NCI-H69 (cell line): Measurements from ENCODE around the gene SYNE2.
A peak's percentile ranks its signal among the peaks of the same experiment; 100 is the strongest.
"Not testable (repeated sequence)": the region's sequence is repeated elsewhere in the genome, so short reads cannot be mapped to it uniquely, and the experiment has no call there.

Experiments used
- DNase-seq: peaks from one replicate; lab custom pipeline; 2025; lab: John Stamatoyannopoulos, UW

The SYNE2 gene

DNA sequence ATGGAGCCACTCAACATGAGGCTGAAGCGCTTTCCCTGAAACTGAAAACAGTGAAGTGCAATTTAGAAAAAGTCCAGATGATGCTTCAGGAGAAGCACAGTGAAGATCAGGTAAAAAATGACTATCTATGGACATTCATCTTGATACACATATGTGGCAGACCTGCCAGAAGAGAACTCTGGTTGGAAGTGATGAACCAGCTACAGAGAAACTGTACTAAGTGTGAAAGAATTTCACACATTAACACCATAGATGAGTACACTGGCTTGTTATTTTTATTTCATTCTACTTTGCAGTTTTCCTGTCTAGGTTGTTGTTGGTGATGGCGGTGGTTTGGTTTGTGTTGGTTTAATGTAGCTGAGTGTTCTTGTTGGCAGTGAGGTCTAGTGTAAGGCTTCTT is 266.7 kb downstream of the SYNE2 start:
- DNase-seq: no peak

- DNase-seq: no peak
These were observed 267.2 kb downstream of the SYNE2 start for GRCh38 chr14:64119980-64120379.

- no peak for DNase-seq
These were observed 270.5 kb downstream of the SYNE2 start for GRCh38 chr14:64123241-64123822.

GRCh38 chr14:64125270-64125669 is 272.5 kb downstream of the SYNE2 start:
- DNase-seq: no peak

GRCh38 chr14:64126548-64126947 is 273.7 kb downstream of the SYNE2 start:
- DNase-seq: no peak

DNA sequence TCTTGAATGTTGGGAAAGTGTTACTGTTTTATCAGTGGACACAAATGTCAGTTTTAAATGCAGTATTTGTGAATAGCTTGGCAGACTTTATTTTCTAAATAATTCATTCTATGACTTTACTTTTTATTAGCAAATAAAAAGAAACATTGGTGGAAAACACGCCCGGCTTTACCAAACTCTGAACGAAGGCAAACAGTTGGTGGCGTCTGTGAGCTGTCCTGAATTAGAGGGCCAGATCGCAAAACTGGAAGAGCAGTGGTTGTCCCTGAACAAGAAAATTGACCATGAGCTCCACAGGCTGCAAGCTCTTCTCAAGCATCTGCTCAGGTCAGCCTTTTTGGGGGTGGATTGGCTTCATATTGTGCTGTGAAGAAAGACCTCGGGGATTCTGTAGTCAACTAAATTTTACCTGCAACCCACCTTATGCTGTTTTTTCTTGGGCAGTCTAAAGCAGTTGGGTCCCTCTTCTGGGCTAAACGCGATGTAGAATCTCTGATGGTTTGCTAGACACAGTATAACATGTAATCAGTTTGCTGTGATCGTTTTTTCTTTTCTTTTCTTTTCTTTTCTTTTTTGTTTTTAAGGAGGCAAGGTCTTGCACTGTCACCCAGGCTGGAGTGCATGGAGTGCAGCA is 285.0 kb downstream of the SYNE2 start:
- DNase-seq: no peak

GRCh38 chr14:64147126-64147790 is 294.5 kb downstream of the SYNE2 start:
- DNase-seq: no peak

GRCh38 chr14:64149921-64150320 is 297.1 kb downstream of the SYNE2 start:
- DNase-seq: no peak

DNA sequence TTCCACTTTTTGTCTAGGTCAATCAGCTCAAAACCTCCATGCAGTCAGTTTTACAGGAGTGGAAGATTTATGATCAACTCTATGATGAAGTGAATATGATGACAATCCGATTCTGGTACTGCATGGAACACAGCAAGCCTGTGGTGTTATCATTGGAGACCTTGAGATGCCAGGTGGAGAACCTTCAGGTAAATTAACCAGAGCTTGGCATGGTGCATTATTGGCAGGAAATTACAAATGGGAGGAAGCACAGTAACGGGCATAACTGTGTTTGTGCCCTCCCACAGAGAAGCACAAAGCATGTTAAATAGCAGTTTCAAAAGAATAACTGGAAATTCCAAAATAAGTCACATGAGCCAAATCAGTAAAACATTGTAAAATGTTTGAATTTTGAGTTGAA is 305.8 kb downstream of the SYNE2 start:
- DNase-seq: peak; percentile 65

- peak; percentile 45 for DNase-seq
These were observed 306.8 kb downstream of the SYNE2 start for GRCh38 chr14:64159588-64159987.

GRCh38 chr14:64170181-64170580 is 317.4 kb downstream of the SYNE2 start:
- DNase-seq: no peak

DNA sequence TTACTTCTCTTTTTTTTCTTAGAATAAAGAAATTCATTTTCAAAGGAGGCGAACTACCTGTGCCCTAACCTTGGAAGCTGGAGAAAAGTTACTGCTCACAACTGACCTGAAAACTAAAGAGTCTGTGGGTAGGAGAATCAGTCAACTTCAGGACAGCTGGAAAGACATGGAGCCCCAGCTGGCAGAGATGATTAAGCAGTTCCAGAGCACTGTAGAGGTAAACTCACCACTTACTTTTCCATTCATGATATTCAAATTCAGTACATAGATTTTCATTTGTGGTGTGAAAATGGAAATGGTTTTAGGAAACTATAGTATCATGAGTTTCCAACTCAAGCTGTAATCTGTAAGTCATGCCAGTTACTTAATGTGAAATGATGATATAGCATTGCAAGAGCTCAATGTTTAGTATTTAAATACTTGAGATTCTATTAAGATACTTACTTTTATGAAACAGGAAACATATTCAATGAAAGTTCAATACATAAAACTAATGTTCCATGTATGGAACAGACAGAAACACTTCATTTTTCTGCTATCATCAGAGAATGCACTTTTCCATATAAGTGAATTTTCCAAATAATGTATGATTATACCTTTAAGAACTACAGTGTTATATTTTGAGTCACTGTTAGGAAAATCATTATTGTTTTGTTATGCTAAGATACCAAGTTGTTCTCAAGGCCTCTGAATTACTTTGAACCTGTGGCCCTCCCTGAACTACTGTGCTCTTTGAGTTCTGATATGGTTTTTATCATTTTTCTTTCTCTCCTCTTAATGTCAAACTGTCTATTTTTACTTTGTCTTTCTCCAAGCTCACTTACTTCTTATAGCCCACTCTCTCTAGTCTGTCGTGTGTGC is 322.3 kb downstream of the SYNE2 start:
- no peak for DNase-seq

- DNase-seq: no peak
These were observed 323.5 kb downstream of the SYNE2 start for GRCh38 chr14:64176330-64176729.

DNA sequence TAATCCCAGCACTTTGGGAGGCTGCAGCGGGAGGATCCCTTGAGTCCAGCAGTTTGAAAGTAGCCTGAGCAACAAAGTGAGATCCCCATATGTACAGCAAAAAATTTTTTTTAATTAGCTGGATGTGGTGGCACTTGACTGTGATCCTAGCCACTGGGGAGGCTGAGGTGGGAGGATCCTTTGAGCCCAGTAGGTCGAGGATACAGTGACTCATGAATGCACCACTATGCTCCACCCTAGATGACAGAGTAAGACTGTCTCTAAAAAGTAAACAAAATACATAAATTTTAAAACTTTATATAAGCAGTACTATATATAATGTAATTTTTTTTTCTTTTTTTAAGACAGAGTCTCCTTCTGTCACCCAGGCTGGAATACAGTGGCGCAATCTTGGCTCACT is 326.0 kb downstream of the SYNE2 start:
- no peak for DNase-seq

GRCh38 chr14:64182908-64183307 is 330.1 kb downstream of the SYNE2 start:
- DNase-seq: not testable (repeated sequence)

DNA sequence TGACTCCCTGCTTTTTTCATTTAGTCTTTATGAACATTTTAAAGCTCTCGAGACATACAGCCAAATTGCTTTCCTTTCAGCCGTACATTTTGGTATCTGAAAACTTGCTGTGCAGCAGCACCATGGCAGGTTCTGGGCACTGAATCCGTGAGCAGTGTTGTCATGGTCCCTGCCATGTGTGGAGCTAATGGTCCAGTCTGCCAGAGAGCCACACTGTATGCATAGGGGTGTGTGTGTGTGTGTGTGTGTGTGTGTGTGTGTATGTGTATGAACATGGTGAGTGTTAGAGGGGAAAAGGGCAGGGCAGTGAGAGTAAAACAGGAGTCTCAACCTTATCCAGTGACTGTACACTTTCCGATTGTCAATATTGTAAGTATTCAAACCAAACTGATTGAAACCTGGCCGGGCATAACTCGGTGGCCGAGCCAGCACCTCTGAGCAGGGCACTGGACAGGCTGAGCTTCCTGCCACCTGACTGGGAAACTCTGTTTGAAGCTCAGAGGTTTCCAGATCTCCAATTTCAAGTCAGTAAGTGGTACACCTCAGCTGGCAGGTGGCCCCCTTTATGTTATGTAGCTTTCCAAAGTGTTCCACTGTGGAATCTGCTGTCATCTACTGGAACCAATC is 331.4 kb downstream of the SYNE2 start:
- no peak for DNase-seq

GRCh38 chr14:64185184-64185583 is 332.4 kb downstream of the SYNE2 start:
- DNase-seq: no peak

- no peak for DNase-seq
These were observed 333.7 kb downstream of the SYNE2 start for GRCh38 chr14:64186231-64187129.

DNA sequence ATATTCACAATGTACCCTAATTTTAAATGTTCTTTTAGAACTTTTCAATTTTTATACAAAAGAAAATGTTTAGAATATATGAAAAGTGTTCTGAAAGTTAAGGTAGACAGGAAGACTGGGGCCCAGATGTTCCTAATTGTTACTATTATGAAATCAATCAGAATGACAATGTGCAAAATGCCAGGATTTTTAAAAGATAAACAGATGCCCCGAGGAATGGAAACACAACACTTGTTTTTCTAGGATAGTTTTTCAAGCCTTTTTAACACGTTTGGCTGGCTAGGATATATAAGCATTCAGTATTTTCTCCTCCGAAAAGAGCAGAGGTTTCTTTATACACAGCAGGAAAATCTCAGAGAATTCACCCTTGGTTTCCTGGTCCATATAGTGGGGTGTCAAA is 334.5 kb downstream of the SYNE2 start:
- DNase-seq: no peak

DNA sequence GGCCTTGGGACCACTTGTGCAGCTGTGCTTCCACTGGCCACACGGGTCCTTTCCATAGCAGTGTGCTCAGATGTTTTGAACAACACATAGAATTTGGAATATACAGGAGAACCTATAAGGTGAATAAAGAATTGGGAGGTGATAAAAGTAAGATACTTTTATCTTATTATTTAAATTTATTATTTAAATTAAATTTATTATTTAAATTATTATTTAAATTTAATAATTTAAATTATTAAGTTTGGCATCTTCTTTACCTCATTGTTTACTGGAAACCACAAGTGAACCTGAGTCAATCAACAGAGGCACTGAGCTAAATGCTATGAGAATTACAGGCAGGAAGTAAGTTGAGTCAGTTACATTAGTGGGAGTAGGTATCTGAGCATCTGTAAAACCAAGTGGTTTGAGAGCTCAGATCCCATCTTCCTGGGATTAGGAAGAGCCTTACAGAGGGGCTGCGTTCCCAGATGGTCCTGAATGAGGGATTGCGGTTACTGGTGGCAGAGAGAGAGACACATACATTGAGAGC is 338.2 kb downstream of the SYNE2 start:
- DNase-seq: no peak

- no peak for DNase-seq
These were observed 339.0 kb downstream of the SYNE2 start for GRCh38 chr14:64191756-64192155.
